SK-N-SH (cell line): ENCODE results near the gene STARD5. TPM values are rescaled to one million over a fixed set of nuclear protein-coding genes. Genes with fewer than 3 reads are reported as not detected.

Source experiments
- CTCF ChIA-PET: fragments of 300-600, 350-600 bp; formaldehyde crosslinking; extraction: SDS; loops from one replicate; lab custom pipeline; 2021; lab: Yijun Ruan, JAX
- POLR2A ChIA-PET: fragments of 350-600 bp; sonication (Branson Sonifier 250); formaldehyde crosslinking; extraction: SDS; loops from one replicate; lab custom pipeline; 2020; ENCODE audit warnings: antibody characterized with exemption, inconsistent platforms; lab: Yijun Ruan, JAX
- DNase-seq: peaks from one replicate; pipeline ENCODE4 v3.0.0; 2012
- H2AFZ ChIP-seq: fragments of 200-600 bp; sonication (generic); 2 replicates; pipeline ENCODE4 v1.8.1; 2016; ENCODE audit warnings: antibody characterized with exemption, mild to moderate bottlenecking, low read depth
- H3F3A ChIP-seq: fragments of 200-600 bp; sonication (generic); replicated peaks from 2 replicates; pipeline ENCODE3; 2016; ENCODE audit warnings: antibody characterized with exemption, mild to moderate bottlenecking; ENCODE audit not compliant: insufficient read depth
- H3K27ac ChIP-seq, 2 experiments: fragments of 200-500 bp in 1 of 2; fragments of 200-600 bp in 1 of 2; sonication (Bioruptor generic) in 1 of 2; sonication (generic), shearing (Covaris generic) in 1 of 2; 2 replicates each; pipeline versions ENCODE4 v1.5.1 to v1.6.1; 2014 to 2016; ENCODE audit warnings: low read depth in 2 of 2, inconsistent platforms in 1 of 2, low read length in 1 of 2, mild to moderate bottlenecking in 1 of 2, mixed read lengths in 1 of 2
- H3K27me3 ChIP-seq: fragments of 200-600 bp; sonication (generic), shearing (Covaris generic); 2 replicates; pipeline ENCODE4 v1.6.1; 2016; ENCODE audit warnings: mixed run types; ENCODE audit not compliant: insufficient read depth
- H3K36me3 ChIP-seq, 2 experiments: fragments of 200-500 bp in 1 of 2; fragments of 200-600 bp in 1 of 2; sonication (Bioruptor generic) in 1 of 2; sonication (generic) in 1 of 2; replicated peaks in 1 of 2; 2 replicates each; pipeline versions ENCODE3 to v1.5.1; 2014 to 2016; ENCODE audit warnings: low read length in 1 of 2, mild to moderate bottlenecking in 1 of 2; ENCODE audit not compliant: insufficient read depth in 2 of 2, control insufficient read depth in 1 of 2
- H3K4me1 ChIP-seq, 2 experiments: fragments of 200-500 bp in 1 of 2; fragments of 200-600 bp in 1 of 2; sonication (Bioruptor generic) in 1 of 2; sonication (generic), shearing (Covaris generic) in 1 of 2; 2 replicates each; pipeline versions ENCODE4 v1.5.1 to v1.6.1; 2014 to 2016; ENCODE audit warnings: low read depth in 1 of 2, low read length in 1 of 2, mixed run types in 1 of 2; ENCODE audit not compliant: insufficient read depth in 2 of 2, control insufficient read depth in 1 of 2
- H3K4me2 ChIP-seq: fragments of 200-600 bp; sonication (generic), shearing (Covaris generic); 2 replicates; pipeline ENCODE4 v1.6.1; 2017; ENCODE audit warnings: mixed run types
- H3K4me3 ChIP-seq, 2 experiments: fragments of 200-500 bp in 1 of 2; fragments of 200-600 bp in 1 of 2; sonication (Bioruptor generic) in 1 of 2; sonication (generic), shearing (Covaris generic) in 1 of 2; 2 replicates each; pipeline versions ENCODE4 v1.5.1 to v1.8.1; 2014 to 2016; ENCODE audit warnings: low read depth in 2 of 2, inconsistent platforms in 1 of 2, low read length in 1 of 2, mild to moderate bottlenecking in 1 of 2, mixed read lengths in 1 of 2, moderate library complexity in 1 of 2
- H3K79me2 ChIP-seq: fragments of 200-600 bp; sonication (generic); 2 replicates; pipeline ENCODE4 v1.8.1; 2017; ENCODE audit warnings: mild to moderate bottlenecking; ENCODE audit not compliant: insufficient read depth
- H3K9ac ChIP-seq: fragments of 200-600 bp; sonication (generic); 2 replicates; pipeline ENCODE4 v1.6.1; 2017; ENCODE audit warnings: mixed run types
- H3K9me2 ChIP-seq: fragments of 200-600 bp; sonication (generic); 2 replicates; pipeline ENCODE4 v1.6.1; 2017; ENCODE audit warnings: mixed run types
- H3K9me3 ChIP-seq: fragments of 200-600 bp; sonication (generic); 2 replicates; pipeline ENCODE4 v1.6.1; 2017; ENCODE audit warnings: mixed run types, mild to moderate bottlenecking, moderate library complexity
- H4K20me1 ChIP-seq: fragments of 200-600 bp; sonication (generic); 2 replicates; pipeline ENCODE4 v1.6.1; 2017; ENCODE audit warnings: mild to moderate bottlenecking, mixed run types; ENCODE audit not compliant: insufficient read depth
- FOXJ3 ChIP-seq: sonication (generic); formaldehyde crosslinking; IDR thresholded peaks from 2 replicates; pipeline ENCODE4 v1.5.1; 2020; ENCODE audit warnings: mild to moderate bottlenecking, missing genetic modification reagents
- FOXM1 ChIP-seq: IDR thresholded peaks from 2 replicates; pipeline ENCODE4 v1.4.0; 2012; ENCODE audit warnings: low read depth, mild to moderate bottlenecking
- GABPA ChIP-seq: IDR thresholded peaks from 2 replicates; pipeline ENCODE4 v1.4.0; 2012; ENCODE audit warnings: low read depth, mild to moderate bottlenecking
- GATA2 ChIP-seq: sonication (generic); formaldehyde crosslinking; IDR thresholded peaks from 2 replicates; pipeline ENCODE4 v1.5.0; 2020; ENCODE audit warnings: mild to moderate bottlenecking, missing genetic modification reagents
- MEF2A ChIP-seq: IDR thresholded peaks from 2 replicates; pipeline ENCODE4 v1.4.0; 2012; ENCODE audit warnings: low read depth, borderline replicate concordance
- MXI1 ChIP-seq: IDR thresholded peaks from 2 replicates; pipeline ENCODE4 v1.6.1; 2012; ENCODE audit warnings: mild to moderate bottlenecking, low read depth, low read length, improper control_type of control experiment
- NFIC ChIP-seq: IDR thresholded peaks from 2 replicates; pipeline ENCODE4 v1.4.0; 2012; ENCODE audit warnings: borderline replicate concordance
- POLR2AphosphoS5 ChIP-seq: IDR thresholded peaks from 2 replicates; pipeline ENCODE4 v1.6.1; 2012; ENCODE audit warnings: low read depth, low read length
- RAD21 ChIP-seq: IDR thresholded peaks from 2 replicates; pipeline ENCODE4 v1.6.1; 2012; ENCODE audit warnings: mild to moderate bottlenecking, low read length
- RCOR1 ChIP-seq: fragments of 150-350 bp; IDR thresholded peaks from 2 replicates; pipeline ENCODE4 v1.6.1; 2017; ENCODE audit warnings: antibody characterized with exemption, low read length
- RFX5 ChIP-seq: IDR thresholded peaks from 2 replicates; pipeline ENCODE4 v1.6.1; 2012; ENCODE audit warnings: mild to moderate bottlenecking, improper control_type of control experiment, low read length
- RXRA ChIP-seq: IDR thresholded peaks from 2 replicates; pipeline ENCODE4 v1.4.0; 2012; ENCODE audit warnings: low read depth, mild to moderate bottlenecking, borderline replicate concordance
- SIN3A ChIP-seq: IDR thresholded peaks from 2 replicates; pipeline ENCODE4 v1.6.1; 2012; ENCODE audit warnings: low read depth, mild to moderate bottlenecking, low read length, moderate library complexity, borderline replicate concordance
- SMC3 ChIP-seq: IDR thresholded peaks from 2 replicates; pipeline ENCODE4 v1.6.1; 2012; ENCODE audit warnings: low read depth, low read length, improper control_type of control experiment
- TAF1 ChIP-seq: IDR thresholded peaks from 2 replicates; pipeline ENCODE4 v1.6.1; 2012; ENCODE audit warnings: low read depth, mild to moderate bottlenecking, low read length, moderate library complexity, borderline replicate concordance
- TCF12 ChIP-seq: IDR thresholded peaks from 2 replicates; pipeline ENCODE4 v1.4.0; 2012
- TEAD4 ChIP-seq: IDR thresholded peaks from 2 replicates; pipeline ENCODE4 v1.4.0; 2012; ENCODE audit warnings: mild to moderate bottlenecking, borderline replicate concordance; ENCODE audit not compliant: insufficient read depth
- WGBS: methylation state at CpG from one replicate; pipeline ENCODE4 v1.1.6; 2017; ENCODE audit warnings: low lambda C conversion rate; 5-methylcytosine and 5-hydroxymethylcytosine counted together
- polyA plus RNA-seq, 3 experiments: library from polyadenylated mRNA; depleted of rRNA; stranded (reverse); fragments of >200 nt; gene quantifications; 2 replicates each; pipeline ENCODE4 v1.2.3, GENCODE V29; 2012
- TF ChIP-seq, protein P1 (sequence below): IDR thresholded peaks from 2 replicates; pipeline ENCODE4; 2012
- TF ChIP-seq, protein P2 (sequence below): IDR thresholded peaks from 2 replicates; pipeline ENCODE4 v1.6.1; 2012; ENCODE audit warnings: mild to moderate bottlenecking, low read depth, low read length, moderate library complexity
- TF ChIP-seq, protein P3 (sequence below): IDR thresholded peaks from 2 replicates; pipeline ENCODE4 v1.4.0; 2012; ENCODE audit warnings: low read depth, borderline replicate concordance
- TF ChIP-seq, protein P4 (sequence below): fragments of 150-350 bp; IDR thresholded peaks from 2 replicates; pipeline ENCODE4 v1.6.1; 2017; ENCODE audit warnings: antibody characterized with exemption, low read length, low read depth, borderline replicate concordance

The STARD5 gene
- polyA plus RNA-seq, 1 of the 3 experiments (the other 2 are of a cell fraction), result 1.6 TPM

DNA sequence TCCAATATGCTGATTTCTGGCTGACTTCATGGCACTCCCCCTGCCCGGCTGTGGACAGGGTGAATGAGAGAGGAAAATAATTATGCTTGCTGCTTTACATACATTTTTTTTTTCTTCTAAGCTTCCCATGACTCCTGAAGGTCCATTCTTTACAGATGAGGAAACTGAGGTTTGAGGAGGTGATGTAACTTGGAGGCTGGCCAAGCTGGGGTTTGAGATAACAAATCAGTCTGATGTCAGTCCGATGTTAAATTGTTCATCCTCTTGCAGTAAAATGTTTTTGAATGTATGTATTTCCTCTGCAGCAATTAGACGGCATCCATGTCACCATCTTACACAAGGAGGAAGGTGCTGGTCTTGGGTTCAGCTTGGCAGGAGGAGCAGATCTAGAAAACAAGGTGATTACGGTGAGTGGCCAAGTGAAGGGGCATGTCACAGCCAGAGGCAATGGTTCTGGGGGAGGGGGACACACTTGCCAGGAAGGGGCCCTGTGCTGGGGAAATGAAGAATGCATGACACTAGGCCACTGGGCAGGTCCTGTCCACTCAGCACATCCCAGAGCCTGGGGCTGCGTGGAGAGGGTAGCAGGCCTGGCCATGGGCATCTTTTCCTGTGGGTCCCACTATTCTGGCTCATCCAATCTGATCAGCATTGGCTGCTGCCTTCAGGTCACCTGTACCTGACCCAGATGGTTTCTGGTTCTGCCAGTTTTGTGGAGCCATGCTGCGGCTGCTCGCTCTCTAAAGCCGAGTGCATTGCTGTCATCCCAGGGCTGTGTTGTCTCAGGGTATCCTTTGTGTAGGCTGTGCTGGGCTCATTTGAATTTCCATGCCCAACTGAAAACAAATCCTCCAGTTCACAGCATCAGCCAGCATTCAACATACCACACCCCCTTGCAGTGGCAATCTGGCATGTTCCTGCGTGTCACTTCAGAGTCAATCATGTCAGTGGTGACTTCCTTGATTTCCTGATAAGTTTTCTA lies 20.4 kb downstream of the STARD5 start:
- CTCF ChIA-PET, result no interaction called here
- TF ChIP-seq GATA2, result no peak
- TF ChIP-seq, protein P1, sequence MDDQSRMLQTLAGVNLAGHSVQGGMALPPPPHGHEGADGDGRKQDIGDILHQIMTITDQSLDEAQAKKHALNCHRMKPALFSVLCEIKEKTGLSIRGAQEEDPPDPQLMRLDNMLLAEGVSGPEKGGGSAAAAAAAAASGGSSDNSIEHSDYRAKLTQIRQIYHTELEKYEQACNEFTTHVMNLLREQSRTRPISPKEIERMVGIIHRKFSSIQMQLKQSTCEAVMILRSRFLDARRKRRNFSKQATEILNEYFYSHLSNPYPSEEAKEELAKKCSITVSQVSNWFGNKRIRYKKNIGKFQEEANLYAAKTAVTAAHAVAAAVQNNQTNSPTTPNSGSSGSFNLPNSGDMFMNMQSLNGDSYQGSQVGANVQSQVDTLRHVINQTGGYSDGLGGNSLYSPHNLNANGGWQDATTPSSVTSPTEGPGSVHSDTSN, result no peak
- no peak for TF ChIP-seq SMC3
- TF ChIP-seq TEAD4, result no peak
- no peak for TF ChIP-seq MXI1
- TF ChIP-seq MEF2A, result no peak
- no peak for DNase-seq
- Histone ChIP-seq H3K9me3 (no peaks in the 10 kb centered on the region), H3K9ac (no peak overlapping the region), H3K27me3 (peaks cover 7% of the 10 kb centered on the region; the same call in 1 of the 2 replicates), H3K4me1 (peaks cover 8 to 11% of the 10 kb centered on the region in 2 experiments; a peak in 2 of 4 replicates), H3F3A (no peaks in the 10 kb centered on the region), H4K20me1 (no peaks in the 10 kb centered on the region), H3K27ac (no peak overlapping the region), H3K36me3 (no peaks in the 10 kb centered on the region), H2AFZ (no peak overlapping the region), H3K4me2 (no peak overlapping the region), H3K4me3 (no peak overlapping the region), H3K79me2 (no peaks in the 10 kb centered on the region), H3K9me2 (no peaks in the 10 kb centered on the region)
- POLR2A ChIA-PET, result no interaction called here
- 57% methylated on average over 6 of the region's 9 CpGs for WGBS

DNA sequence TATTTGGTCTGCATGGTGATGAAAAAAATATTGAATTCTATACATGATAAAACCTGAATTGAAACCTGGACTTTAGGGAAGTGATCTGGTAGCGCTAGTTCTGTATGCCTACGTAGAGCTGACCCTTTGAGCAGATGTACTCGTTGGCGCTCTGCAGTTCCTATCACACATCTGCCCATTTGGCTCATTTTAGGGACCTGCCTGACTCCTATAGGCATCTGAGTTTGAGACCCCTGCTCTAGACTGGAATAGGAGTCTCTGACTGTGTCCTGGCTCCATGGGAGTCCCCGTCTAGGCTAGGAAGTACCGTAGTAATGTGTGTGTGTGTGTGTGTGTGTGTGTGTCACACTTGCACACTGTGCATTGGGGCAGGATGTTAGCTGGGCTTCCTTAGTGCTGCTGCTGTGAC lies 21.2 kb downstream of the STARD5 start:
- Histone ChIP-seq H2AFZ (no peak overlapping the region), H3K9me3 (no peaks in the 10 kb centered on the region), H3K36me3 (no peaks in the 10 kb centered on the region), H3K4me1 (peaks cover 8 to 11% of the 10 kb centered on the region in 2 experiments; a peak in 2 of 4 replicates), H3F3A (no peaks in the 10 kb centered on the region), H3K4me3 (no peak overlapping the region), H3K9me2 (no peaks in the 10 kb centered on the region), H3K4me2 (no peak overlapping the region), H3K79me2 (no peaks in the 10 kb centered on the region), H3K9ac (no peak overlapping the region), H4K20me1 (no peaks in the 10 kb centered on the region), H3K27me3 (peaks cover 8% of the 10 kb centered on the region; the same call in 1 of the 2 replicates), H3K27ac (no peak overlapping the region)
- POLR2A ChIA-PET, result no interaction called here
- DNase-seq, result no peak
- WGBS, result 82% methylated on average over 6 of the region's 6 CpGs
- TF ChIP-seq TAF1 (no peak), RAD21 (no peak), SMC3 (no peak), FOXM1 (no peak), GABPA (no peak), TEAD4 (no peak), POLR2AphosphoS5 (no peak), RCOR1 (no peak), RXRA (no peak), SIN3A (no peak), TCF12 (no peak), FOXJ3 (no peak), MEF2A (no peak), NFIC (no peak), RFX5 (no peak)
- TF ChIP-seq, protein P2, sequence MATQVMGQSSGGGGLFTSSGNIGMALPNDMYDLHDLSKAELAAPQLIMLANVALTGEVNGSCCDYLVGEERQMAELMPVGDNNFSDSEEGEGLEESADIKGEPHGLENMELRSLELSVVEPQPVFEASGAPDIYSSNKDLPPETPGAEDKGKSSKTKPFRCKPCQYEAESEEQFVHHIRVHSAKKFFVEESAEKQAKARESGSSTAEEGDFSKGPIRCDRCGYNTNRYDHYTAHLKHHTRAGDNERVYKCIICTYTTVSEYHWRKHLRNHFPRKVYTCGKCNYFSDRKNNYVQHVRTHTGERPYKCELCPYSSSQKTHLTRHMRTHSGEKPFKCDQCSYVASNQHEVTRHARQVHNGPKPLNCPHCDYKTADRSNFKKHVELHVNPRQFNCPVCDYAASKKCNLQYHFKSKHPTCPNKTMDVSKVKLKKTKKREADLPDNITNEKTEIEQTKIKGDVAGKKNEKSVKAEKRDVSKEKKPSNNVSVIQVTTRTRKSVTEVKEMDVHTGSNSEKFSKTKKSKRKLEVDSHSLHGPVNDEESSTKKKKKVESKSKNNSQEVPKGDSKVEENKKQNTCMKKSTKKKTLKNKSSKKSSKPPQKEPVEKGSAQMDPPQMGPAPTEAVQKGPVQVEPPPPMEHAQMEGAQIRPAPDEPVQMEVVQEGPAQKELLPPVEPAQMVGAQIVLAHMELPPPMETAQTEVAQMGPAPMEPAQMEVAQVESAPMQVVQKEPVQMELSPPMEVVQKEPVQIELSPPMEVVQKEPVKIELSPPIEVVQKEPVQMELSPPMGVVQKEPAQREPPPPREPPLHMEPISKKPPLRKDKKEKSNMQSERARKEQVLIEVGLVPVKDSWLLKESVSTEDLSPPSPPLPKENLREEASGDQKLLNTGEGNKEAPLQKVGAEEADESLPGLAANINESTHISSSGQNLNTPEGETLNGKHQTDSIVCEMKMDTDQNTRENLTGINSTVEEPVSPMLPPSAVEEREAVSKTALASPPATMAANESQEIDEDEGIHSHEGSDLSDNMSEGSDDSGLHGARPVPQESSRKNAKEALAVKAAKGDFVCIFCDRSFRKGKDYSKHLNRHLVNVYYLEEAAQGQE, result no peak
- TF ChIP-seq, protein P3, sequence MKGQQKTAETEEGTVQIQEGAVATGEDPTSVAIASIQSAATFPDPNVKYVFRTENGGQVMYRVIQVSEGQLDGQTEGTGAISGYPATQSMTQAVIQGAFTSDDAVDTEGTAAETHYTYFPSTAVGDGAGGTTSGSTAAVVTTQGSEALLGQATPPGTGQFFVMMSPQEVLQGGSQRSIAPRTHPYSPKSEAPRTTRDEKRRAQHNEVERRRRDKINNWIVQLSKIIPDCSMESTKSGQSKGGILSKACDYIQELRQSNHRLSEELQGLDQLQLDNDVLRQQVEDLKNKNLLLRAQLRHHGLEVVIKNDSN, result no peak
- TF ChIP-seq, protein P4, sequence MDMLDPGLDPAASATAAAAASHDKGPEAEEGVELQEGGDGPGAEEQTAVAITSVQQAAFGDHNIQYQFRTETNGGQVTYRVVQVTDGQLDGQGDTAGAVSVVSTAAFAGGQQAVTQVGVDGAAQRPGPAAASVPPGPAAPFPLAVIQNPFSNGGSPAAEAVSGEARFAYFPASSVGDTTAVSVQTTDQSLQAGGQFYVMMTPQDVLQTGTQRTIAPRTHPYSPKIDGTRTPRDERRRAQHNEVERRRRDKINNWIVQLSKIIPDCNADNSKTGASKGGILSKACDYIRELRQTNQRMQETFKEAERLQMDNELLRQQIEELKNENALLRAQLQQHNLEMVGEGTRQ, result no peak
- CTCF ChIA-PET, result interaction anchor here (1.3 to 1.5 kb wide), 2 partner anchors 9 to 10 kb away, joined by 4 read pairs; no protein-coding TSS in a partner anchor
